GM12878 (cell line): Measurements from ENCODE around the gene GMCL1. TPM values are rescaled to one million over a fixed set of nuclear protein-coding genes. Genes with fewer than 3 reads are reported as not detected.

Source experiments
- ATF7 ChIP-seq: fragments of 450-650 bp; IDR thresholded peaks from 2 replicates; pipeline ENCODE4 v1.6.1; 2016; ENCODE audit warnings: low read depth, mild to moderate bottlenecking
- BHLHE40 ChIP-seq, 2 experiments: fragments of 450-650 bp in 1 of 2; IDR thresholded peaks; 2 replicates each; pipeline ENCODE4 v1.6.1; 2011 to 2017; ENCODE audit warnings: low read depth in 2 of 2, borderline replicate concordance in 1 of 2, improper control_type of control experiment in 1 of 2, low read length in 1 of 2, mild to moderate bottlenecking in 1 of 2
- CHD2 ChIP-seq: IDR thresholded peaks from 2 replicates; pipeline ENCODE4 v1.6.1; 2011; ENCODE audit warnings: low read depth, low read length, improper control_type of control experiment, borderline replicate concordance
- FOXM1 ChIP-seq: IDR thresholded peaks from 2 replicates; pipeline ENCODE4 v1.6.1; 2012; ENCODE audit warnings: low read depth, mild to moderate bottlenecking, inconsistent platforms, low read length, moderate library complexity
- IKZF2 ChIP-seq, 2 experiments: fragments of 450-650 bp; IDR thresholded peaks; 2 replicates each; pipeline ENCODE4 v1.6.1; 2017; ENCODE audit warnings: mild to moderate bottlenecking in 2 of 2, moderate library complexity in 2 of 2
- IRF4 ChIP-seq: IDR thresholded peaks from 2 replicates; pipeline ENCODE4 v1.6.1; 2011; ENCODE audit warnings: low read depth, low read length
- MYB ChIP-seq: fragments of 150-350 bp; IDR thresholded peaks from 2 replicates; pipeline ENCODE4 v1.6.1; 2014; ENCODE audit warnings: mild to moderate bottlenecking, low read depth, low read length, borderline replicate concordance
- NFIC ChIP-seq: IDR thresholded peaks from 2 replicates; pipeline ENCODE4 v1.6.1; 2012; ENCODE audit warnings: low read depth, mild to moderate bottlenecking, inconsistent platforms, low read length, moderate library complexity
- NR2F1 ChIP-seq: fragments of 450-650 bp; conservative IDR thresholded peaks from 2 replicates; pipeline ENCODE4 v1.6.1; 2017; ENCODE audit warnings: mild to moderate bottlenecking
- NRF1 ChIP-seq: conservative IDR thresholded peaks from 2 replicates; pipeline ENCODE4 v1.6.1; 2011; ENCODE audit warnings: mild to moderate bottlenecking, low read depth, low read length, improper control_type of control experiment
- PAX5 ChIP-seq: IDR thresholded peaks from 2 replicates; pipeline ENCODE4 v1.6.1; 2011; ENCODE audit warnings: low read depth, low read length, borderline replicate concordance
- RCOR1 ChIP-seq: conservative IDR thresholded peaks from 2 replicates; pipeline ENCODE4 v1.6.1; 2012; ENCODE audit warnings: low read depth, low read length, improper control_type of control experiment
- RELA ChIP-seq: fragments of 450-650 bp; IDR thresholded peaks from 2 replicates; pipeline ENCODE4 v1.8.0; 2014; ENCODE audit warnings: borderline replicate concordance; ENCODE audit not compliant: partially characterized antibody
- SIX5 ChIP-seq: IDR thresholded peaks from 2 replicates; pipeline ENCODE4 v1.6.1; 2011; ENCODE audit warnings: mild to moderate bottlenecking, low read depth, low read length, moderate library complexity; ENCODE audit not compliant: severe bottlenecking
- SMAD5 ChIP-seq: IDR thresholded peaks from 2 replicates; pipeline ENCODE4 v1.6.1; 2016; ENCODE audit warnings: antibody characterized with exemption, low read depth
- SMARCA5 ChIP-seq: fragments of 450-650 bp; IDR thresholded peaks from 2 replicates; pipeline ENCODE4 v1.6.1; 2017; ENCODE audit warnings: mild to moderate bottlenecking
- SREBF1 ChIP-seq: IDR thresholded peaks from 2 replicates; pipeline ENCODE4 v1.6.1; 2012; ENCODE audit warnings: mild to moderate bottlenecking, low read length
- polyA plus RNA-seq, 11 experiments: library from polyadenylated mRNA; depleted of rRNA in 4 of 11; unstranded in 6 of 11; stranded (reverse) in 5 of 11; fragments of >200 nt; fragmentation: Nextera tagmentation in 4 of 11; fragmentation: Illumina TruSeq in 1 of 11; extraction: Ambion mirVana in 4 of 11; extraction: Trizol in 1 of 11; gene quantifications; 1 replicate in 1 of 11; 2 replicates in 10 of 11; pipeline versions ENCODE4 v1.2.1 to v1.2.3, GENCODE V29; 2011 to 2016; ENCODE audit warnings: inconsistent platforms in 2 of 11, missing spikeins in 2 of 11, low read depth in 1 of 11
- total RNA-seq, 4 experiments: library from RNA; depleted of rRNA in 3 of 4; stranded (reverse); fragments of >200 nt in 3 of 4; fragmentation: Illumina TruSeq in 1 of 4; extraction: Trizol in 1 of 4; gene quantifications; 2 replicates each; pipeline versions ENCODE4 v1.2.1 to v1.2.3, GENCODE V29; 2013 to 2021
- TF ChIP-seq, protein P1 (sequence below): fragments of 450-650 bp; formaldehyde crosslinking; IDR thresholded peaks from 2 replicates; pipeline ENCODE4 v1.4.0; 2020; ENCODE audit warnings: mild to moderate bottlenecking, moderate library complexity
- TF ChIP-seq, protein P2 (sequence below): IDR thresholded peaks from 2 replicates; pipeline ENCODE4 v1.6.1; 2012; ENCODE audit warnings: mild to moderate bottlenecking, low read depth, low read length
- TF ChIP-seq, protein P3 (sequence below): fragments of 450-650 bp; IDR thresholded peaks from 2 replicates; pipeline ENCODE4 v1.6.1; 2017; ENCODE audit warnings: mild to moderate bottlenecking

The GMCL1 gene
- total and polyA plus RNA-seq, 10 of the 15 experiments (the other 5 are each of a cell fraction or from before 2014, with no cell fraction given), result 3.7 to 21.4 (median 12.3) TPM

DNA sequence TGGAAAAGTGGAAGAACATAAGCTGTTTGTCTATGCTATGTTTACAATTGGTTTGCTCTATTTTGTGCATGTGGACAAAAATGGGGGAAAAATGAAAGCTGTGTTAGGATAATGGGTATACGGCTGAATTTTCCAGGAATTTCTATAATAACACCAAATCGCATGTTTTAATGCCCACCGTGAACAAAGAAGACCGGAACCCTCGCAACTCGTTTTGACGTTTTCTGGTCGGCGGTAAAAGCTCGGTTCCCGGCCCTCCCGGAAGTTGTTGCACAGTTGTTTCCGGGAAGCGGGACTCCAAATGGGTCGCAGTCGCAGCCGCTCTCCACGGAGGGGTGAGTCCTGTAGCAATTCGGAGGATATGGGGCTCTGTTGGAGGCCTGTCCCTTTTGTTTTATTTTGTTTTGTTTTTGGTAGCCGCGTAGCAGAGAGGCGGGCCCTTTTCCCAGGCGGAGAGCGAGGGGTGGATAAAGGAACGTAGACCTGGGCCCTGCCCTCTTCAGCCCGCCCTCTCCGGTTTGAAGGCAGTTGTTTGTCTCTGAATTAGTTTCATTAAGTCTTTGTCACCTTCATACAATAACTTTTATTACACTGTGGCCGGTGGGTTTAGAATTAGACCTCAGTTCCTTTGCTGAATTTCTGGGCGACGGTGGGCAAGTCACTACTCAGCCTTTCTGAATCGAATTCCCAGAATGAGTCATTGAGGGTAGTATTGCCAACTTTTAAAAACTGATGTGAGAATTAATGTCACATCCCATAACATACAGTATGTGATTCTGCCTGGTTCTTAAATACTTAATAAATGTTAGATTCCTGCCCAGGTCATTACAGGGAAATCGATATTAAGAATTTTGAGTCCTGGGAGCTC, 64.5 kb downstream of the GMCL1 start, which contains the start of gene SNRNP27 (continued):
- TF ChIP-seq, protein P1, sequence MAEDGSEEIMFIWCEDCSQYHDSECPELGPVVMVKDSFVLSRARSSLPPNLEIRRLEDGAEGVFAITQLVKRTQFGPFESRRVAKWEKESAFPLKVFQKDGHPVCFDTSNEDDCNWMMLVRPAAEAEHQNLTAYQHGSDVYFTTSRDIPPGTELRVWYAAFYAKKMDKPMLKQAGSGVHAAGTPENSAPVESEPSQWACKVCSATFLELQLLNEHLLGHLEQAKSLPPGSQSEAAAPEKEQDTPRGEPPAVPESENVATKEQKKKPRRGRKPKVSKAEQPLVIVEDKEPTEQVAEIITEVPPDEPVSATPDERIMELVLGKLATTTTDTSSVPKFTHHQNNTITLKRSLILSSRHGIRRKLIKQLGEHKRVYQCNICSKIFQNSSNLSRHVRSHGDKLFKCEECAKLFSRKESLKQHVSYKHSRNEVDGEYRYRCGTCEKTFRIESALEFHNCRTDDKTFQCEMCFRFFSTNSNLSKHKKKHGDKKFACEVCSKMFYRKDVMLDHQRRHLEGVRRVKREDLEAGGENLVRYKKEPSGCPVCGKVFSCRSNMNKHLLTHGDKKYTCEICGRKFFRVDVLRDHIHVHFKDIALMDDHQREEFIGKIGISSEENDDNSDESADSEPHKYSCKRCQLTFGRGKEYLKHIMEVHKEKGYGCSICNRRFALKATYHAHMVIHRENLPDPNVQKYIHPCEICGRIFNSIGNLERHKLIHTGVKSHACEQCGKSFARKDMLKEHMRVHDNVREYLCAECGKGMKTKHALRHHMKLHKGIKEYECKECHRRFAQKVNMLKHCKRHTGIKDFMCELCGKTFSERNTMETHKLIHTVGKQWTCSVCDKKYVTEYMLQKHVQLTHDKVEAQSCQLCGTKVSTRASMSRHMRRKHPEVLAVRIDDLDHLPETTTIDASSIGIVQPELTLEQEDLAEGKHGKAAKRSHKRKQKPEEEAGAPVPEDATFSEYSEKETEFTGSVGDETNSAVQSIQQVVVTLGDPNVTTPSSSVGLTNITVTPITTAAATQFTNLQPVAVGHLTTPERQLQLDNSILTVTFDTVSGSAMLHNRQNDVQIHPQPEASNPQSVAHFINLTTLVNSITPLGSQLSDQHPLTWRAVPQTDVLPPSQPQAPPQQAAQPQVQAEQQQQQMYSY (CRISPR knock-in tag), result no peak
- TF ChIP-seq IKZF2 (IDR thresholded peaks at IDR 0.05), result 0 out of 4 replicates have a peak, but pooled peaks of 1 of the 2 experiments have one; percentile 7
- TF ChIP-seq SIX5, result peak; percentile 61
- TF ChIP-seq MYB, result no peak
- no peak for TF ChIP-seq NRF1
- TF ChIP-seq PAX5, result no peak
- no peak for TF ChIP-seq RCOR1
- TF ChIP-seq NFIC, result 0 out of 2 replicates have a peak, but pooled peaks have one; percentile 19
- peak; percentile 38; the same call in 1 of the 2 replicates for TF ChIP-seq IRF4
- no peak for TF ChIP-seq NR2F1
- 0 out of 2 replicates have a peak, but pooled peaks have one; percentile 27 for TF ChIP-seq FOXM1
- TF ChIP-seq BHLHE40 (IDR thresholded peaks at IDR 0.05; ENCODE audit: borderline replicate concordance in 1 of 2, low read depth in 2 of 2, low read length in 1 of 2), result no peak
- TF ChIP-seq, protein P2, sequence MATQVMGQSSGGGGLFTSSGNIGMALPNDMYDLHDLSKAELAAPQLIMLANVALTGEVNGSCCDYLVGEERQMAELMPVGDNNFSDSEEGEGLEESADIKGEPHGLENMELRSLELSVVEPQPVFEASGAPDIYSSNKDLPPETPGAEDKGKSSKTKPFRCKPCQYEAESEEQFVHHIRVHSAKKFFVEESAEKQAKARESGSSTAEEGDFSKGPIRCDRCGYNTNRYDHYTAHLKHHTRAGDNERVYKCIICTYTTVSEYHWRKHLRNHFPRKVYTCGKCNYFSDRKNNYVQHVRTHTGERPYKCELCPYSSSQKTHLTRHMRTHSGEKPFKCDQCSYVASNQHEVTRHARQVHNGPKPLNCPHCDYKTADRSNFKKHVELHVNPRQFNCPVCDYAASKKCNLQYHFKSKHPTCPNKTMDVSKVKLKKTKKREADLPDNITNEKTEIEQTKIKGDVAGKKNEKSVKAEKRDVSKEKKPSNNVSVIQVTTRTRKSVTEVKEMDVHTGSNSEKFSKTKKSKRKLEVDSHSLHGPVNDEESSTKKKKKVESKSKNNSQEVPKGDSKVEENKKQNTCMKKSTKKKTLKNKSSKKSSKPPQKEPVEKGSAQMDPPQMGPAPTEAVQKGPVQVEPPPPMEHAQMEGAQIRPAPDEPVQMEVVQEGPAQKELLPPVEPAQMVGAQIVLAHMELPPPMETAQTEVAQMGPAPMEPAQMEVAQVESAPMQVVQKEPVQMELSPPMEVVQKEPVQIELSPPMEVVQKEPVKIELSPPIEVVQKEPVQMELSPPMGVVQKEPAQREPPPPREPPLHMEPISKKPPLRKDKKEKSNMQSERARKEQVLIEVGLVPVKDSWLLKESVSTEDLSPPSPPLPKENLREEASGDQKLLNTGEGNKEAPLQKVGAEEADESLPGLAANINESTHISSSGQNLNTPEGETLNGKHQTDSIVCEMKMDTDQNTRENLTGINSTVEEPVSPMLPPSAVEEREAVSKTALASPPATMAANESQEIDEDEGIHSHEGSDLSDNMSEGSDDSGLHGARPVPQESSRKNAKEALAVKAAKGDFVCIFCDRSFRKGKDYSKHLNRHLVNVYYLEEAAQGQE, result peak; percentile 58
- TF ChIP-seq CHD2, result 0 out of 2 replicates have a peak, but pooled peaks have one; percentile 14
- TF ChIP-seq SMAD5, result no peak; the same call in 1 of the 2 replicates
- TF ChIP-seq RELA, result peak; percentile 54
- peak; percentile 63 for TF ChIP-seq ATF7
- no peak for TF ChIP-seq SREBF1
- TF ChIP-seq SMARCA5, result peak; percentile 94; the same call in 1 of the 2 replicates
- TF ChIP-seq, protein P3, sequence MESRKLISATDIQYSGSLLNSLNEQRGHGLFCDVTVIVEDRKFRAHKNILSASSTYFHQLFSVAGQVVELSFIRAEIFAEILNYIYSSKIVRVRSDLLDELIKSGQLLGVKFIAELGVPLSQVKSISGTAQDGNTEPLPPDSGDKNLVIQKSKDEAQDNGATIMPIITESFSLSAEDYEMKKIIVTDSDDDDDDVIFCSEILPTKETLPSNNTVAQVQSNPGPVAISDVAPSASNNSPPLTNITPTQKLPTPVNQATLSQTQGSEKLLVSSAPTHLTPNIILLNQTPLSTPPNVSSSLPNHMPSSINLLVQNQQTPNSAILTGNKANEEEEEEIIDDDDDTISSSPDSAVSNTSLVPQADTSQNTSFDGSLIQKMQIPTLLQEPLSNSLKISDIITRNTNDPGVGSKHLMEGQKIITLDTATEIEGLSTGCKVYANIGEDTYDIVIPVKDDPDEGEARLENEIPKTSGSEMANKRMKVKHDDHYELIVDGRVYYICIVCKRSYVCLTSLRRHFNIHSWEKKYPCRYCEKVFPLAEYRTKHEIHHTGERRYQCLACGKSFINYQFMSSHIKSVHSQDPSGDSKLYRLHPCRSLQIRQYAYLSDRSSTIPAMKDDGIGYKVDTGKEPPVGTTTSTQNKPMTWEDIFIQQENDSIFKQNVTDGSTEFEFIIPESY, result no peak
